Upper lobe of right lung (tissue), 1 donor: ENCODE data around the gene ACY1. TPM values are rescaled to one million over a fixed set of nuclear protein-coding genes. Genes with fewer than 3 reads are reported as not detected.

Experiments used
- ATAC-seq: fragments of 200-7000 bp; cut with Tn5 transposase; one replicate; pipeline ENCODE4 v1.9.1; 2020; ENCODE audit warnings: mild to moderate bottlenecking, moderate library complexity
- DNase-seq: peaks from one replicate; pipeline ENCODE4 v3.0.0-alpha.2; 2020
- H3K27ac ChIP-seq: fragments of 200-600 bp; one replicate; pipeline ENCODE4 v1.8.0; 2022
- H3K27me3 ChIP-seq: fragments of 200-600 bp; one replicate; pipeline ENCODE4 v1.8.0; 2022; ENCODE audit warnings: mild to moderate bottlenecking
- H3K36me3 ChIP-seq: fragments of 200-600 bp; one replicate; pipeline ENCODE4 v1.8.0; 2022
- H3K4me1 ChIP-seq: fragments of 200-600 bp; one replicate; pipeline ENCODE4 v1.8.0; 2022
- H3K4me3 ChIP-seq: fragments of 200-600 bp; one replicate; pipeline ENCODE4 v1.8.0; 2022; ENCODE audit warnings: mild to moderate bottlenecking
- H3K9me3 ChIP-seq: fragments of 200-600 bp; one replicate; pipeline ENCODE4 v1.8.0; 2022
- intact Hi-C: fragments of 100-400 bp; cut with DNase I; formaldehyde crosslinking; loops from one replicate; pipeline ENCODE4 v1.11.0; 2022
- total RNA-seq: library from RNA; stranded (reverse); fragmentation: NEBNext Ultra II Directional; extraction: Animal tissue kit (Norgen Biotek cat#: 25700); gene quantifications from one replicate; pipeline ENCODE4 v1.2.1, GENCODE V29; 2021
- TF ChIP-seq, protein P1 (sequence below): fragments of 200-600 bp; IDR thresholded peaks from one replicate; pipeline ENCODE4 v1.8.0; 2022; ENCODE audit warnings: antibody characterized with exemption
- donor health status: DM: no; HTN: yes; CAD: no; lungs with severe emphysema.

Gene ACY1
- total RNA-seq, 1 donor from 2014 or later, result 26.5 TPM

DNA sequence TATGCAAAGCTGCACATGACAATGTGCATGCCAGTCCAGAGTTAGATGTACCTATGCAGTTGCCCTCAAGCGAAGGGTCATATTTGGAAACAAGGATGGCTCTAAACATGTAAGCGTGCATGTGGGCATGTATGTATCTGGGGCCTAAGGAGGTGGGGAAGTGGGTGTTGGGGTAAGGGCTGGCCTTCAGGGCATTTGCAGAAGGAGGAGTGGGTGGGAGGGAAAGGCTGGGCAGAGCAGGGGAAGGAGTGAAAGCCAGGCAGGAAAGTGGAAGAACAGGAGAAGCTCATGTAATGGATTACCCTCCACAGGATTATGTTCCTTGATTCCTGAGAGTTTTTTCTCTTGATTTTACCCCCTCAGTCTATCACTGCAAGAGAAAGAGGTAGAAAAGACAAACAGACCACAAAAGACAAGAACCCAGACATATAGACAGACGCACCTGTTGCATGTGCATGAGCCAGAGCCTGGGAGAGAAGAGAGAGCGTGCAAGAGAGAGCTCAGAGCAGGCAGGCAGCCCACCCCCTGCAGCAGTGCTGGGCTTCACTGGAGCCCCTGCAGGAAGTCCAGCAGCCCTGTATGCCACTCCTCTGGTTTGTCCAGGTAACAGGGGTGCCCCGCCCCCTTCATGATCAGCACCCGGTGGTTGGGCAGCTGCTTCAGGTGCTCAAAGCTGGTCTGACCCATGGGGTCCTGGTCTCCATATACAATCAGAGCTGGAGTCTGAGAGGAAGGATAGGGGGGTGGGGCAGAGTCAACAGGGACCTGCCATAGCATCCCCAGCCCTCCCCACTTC, 14.3 kb upstream of the ACY1 start:
- no peaks in the 10 kb centered on the region for H3K27me3 ChIP-seq
- H3K4me1 ChIP-seq, result peaks cover 17% of the 10 kb centered on the region
- intact Hi-C loops, result no loop called here
- DNase-seq (no peak), ATAC-seq (no peak)
- no peak overlapping the region for H3K27ac ChIP-seq
- H3K9me3 ChIP-seq, result no peaks in the 10 kb centered on the region
- H3K36me3 ChIP-seq, result no peaks in the 10 kb centered on the region
- TF ChIP-seq, protein P1, sequence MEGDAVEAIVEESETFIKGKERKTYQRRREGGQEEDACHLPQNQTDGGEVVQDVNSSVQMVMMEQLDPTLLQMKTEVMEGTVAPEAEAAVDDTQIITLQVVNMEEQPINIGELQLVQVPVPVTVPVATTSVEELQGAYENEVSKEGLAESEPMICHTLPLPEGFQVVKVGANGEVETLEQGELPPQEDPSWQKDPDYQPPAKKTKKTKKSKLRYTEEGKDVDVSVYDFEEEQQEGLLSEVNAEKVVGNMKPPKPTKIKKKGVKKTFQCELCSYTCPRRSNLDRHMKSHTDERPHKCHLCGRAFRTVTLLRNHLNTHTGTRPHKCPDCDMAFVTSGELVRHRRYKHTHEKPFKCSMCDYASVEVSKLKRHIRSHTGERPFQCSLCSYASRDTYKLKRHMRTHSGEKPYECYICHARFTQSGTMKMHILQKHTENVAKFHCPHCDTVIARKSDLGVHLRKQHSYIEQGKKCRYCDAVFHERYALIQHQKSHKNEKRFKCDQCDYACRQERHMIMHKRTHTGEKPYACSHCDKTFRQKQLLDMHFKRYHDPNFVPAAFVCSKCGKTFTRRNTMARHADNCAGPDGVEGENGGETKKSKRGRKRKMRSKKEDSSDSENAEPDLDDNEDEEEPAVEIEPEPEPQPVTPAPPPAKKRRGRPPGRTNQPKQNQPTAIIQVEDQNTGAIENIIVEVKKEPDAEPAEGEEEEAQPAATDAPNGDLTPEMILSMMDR, result no peak
- H3K4me3 ChIP-seq, result no peak overlapping the region

DNA sequence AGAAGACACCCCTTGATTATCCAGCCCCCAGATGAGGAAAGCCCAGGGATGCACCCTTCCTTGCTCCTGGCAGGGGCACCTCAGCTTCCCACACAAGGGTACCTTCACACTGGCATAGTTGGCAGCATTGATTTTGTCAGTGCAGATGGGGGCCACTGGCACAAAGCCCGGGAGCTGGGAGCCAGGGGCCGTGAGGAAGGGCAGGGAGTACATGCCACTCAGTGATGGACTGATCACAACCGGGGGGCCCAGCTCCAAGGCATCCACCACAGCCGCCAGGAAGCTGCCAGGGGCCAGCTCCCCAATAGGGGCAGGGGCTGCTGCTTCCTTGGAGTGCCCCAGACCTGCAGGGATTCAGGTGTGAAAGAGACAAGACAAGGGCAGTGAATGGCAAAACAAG, 13.5 kb upstream of the ACY1 start:
- no peak for DNase-seq
- intact Hi-C loops, result no loop called here

DNA sequence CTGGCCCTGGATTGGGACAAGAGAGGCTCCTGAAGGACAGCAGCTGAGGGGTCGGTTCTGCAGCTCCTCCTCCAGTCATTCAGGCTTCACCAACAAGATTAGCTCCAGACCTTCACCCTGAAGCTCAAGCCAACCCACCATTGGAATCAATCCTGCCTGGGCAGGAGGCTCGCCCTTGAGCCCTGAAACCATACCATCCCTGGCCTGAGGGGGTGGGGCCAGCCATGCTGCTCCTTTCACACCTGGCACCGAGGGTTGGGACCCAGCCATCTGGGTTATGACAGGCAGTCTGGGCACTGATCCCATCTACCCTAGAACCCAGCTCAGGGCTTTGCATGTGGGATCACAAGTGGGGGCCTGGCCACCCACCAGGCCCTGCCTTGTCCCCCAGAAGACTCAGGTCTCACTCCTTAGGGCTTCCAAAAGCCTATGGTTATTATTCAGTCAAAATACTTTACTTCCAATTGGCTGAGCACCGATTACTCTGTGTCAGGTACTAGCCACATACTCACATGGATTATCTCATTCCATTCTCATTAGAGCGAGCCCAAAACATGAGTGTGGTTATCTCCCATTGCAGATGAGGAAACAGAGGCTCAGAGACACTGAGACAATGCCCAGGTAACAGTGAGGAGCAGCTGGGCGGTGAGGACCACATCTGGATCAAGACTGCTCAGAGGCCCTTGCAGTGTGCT, 12.6 kb upstream of the ACY1 start:
- H3K27ac ChIP-seq, result no peak overlapping the region
- H3K9me3 ChIP-seq, result no peaks in the 10 kb centered on the region
- intact Hi-C loops, result no loop called here
- ATAC-seq (no peak), DNase-seq (no peak)
- H3K27me3 ChIP-seq, result no peaks in the 10 kb centered on the region
- peaks cover 27% of the 10 kb centered on the region for H3K4me1 ChIP-seq
- H3K36me3 ChIP-seq, result no peaks in the 10 kb centered on the region
- H3K4me3 ChIP-seq, result no peak overlapping the region
- TF ChIP-seq, protein P1, result no peak

More for the DNA sequence above, 13.5 kb upstream of the ACY1 start:
- no peak for ATAC-seq
- TF ChIP-seq, protein P1, result no peak
- peaks cover 24% of the 10 kb centered on the region for H3K4me1 ChIP-seq
- no peaks in the 10 kb centered on the region for H3K27me3 ChIP-seq
- no peaks in the 10 kb centered on the region for H3K36me3 ChIP-seq
- no peak overlapping the region for H3K27ac ChIP-seq
- no peaks in the 10 kb centered on the region for H3K9me3 ChIP-seq
- H3K4me3 ChIP-seq, result no peak overlapping the region

DNA sequence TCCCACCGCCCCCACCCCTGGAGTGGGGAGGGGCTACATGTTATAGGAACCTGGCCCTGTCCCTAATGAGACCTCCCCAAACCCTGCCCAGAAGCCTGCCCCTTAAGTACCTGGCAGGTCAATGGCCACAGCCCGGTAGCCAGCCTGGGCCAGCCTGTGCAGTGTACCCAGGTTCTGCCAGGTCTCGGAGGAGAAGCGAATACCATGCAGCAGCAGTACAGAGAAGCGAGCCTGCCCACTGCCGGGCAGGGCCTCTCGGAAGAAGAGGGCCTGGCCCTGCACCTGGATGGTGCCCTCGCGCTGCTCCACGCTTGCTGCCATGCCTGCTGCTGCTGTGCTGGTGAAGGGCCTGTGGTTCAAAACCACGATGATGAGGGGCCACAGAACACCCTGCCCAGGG, 12.0 kb upstream of the ACY1 start:
- intact Hi-C loops, result no loop called here
- DNase-seq, result no peak
- Histone ChIP-seq H3K4me3 (no peak overlapping the region), H3K4me1 (peaks cover 30% of the 10 kb centered on the region), H3K27me3 (no peaks in the 10 kb centered on the region), H3K27ac (no peak overlapping the region), H3K9me3 (no peaks in the 10 kb centered on the region), H3K36me3 (no peaks in the 10 kb centered on the region)
- ATAC-seq, result no peak
- TF ChIP-seq, protein P1, result no peak

DNA sequence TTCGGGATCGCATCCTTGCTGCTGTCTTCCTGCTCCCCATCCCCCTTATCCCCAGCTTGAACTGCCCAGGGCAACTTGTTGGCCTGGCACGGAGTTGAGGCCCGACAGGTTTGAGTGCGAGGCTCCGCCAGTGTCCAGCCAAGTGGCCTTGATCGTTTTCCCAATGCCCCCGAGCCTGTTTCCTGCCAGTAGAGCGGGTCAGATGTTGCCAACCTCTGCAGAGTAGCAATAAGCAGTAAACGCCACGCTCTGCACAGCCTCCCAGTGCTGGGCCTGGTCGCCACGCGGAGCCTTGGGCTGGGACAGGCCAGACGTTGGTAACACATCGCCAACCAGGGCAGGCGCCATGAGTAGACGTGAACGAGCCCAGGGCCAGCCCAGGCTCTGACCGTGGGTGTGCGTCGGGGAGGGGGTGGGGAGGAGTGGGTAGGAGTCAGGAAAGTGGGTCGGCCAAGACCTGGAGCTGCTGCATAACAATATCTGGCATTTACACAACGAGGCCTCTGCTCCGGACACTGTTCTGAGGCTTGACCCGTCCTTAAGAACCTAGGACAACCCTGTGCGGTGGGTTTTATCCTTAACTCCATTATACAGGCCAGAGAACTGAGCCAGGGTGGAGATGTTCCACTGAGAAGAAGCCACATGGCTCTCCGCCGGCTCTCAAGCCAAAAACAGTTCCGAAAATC, 8.9 kb upstream of the ACY1 start:
- Histone ChIP-seq H3K36me3 (no peaks in the 10 kb centered on the region), H3K9me3 (no peaks in the 10 kb centered on the region), H3K27me3 (no peaks in the 10 kb centered on the region), H3K4me1 (peaks cover 21% of the 10 kb centered on the region), H3K27ac (peak overlapping the region; percentile 93), H3K4me3 (peak overlapping the region; percentile 72)
- ATAC-seq (peak; percentile 11), DNase-seq (peak; percentile 74)
- intact Hi-C loops, result no loop called here
- TF ChIP-seq, protein P1, result peak; percentile 6
